Measurements from ENCODE around the gene DTX1.

The DTX1 gene

GRCh38 chr12:113054948-113055486, 1.5 kb upstream of the DTX1 start:
- Histone ChIP-seq H3K27ac (ENCODE audit: extremely low read depth, low read depth, low read length) (no peak overlapping the region), H3K4me3 (ENCODE audit: low read depth, low read length) (no peak overlapping the region), H3K36me3 (ENCODE audit: control insufficient read depth in 2 of 2, insufficient read depth in 1 of 2, low read length in 2 of 2) (no peaks in the 10 kb centered on the region), H3K9me3 (ENCODE audit: control insufficient read depth, insufficient read depth, low read depth, low read length) (no peaks in the 10 kb centered on the region), H3K4me1 (ENCODE audit: control insufficient read depth, insufficient read depth, low read length) (no peaks in the 10 kb centered on the region)
- ChIA-PET POLR2A (no interaction called here), CTCF (interaction anchor here (0.6 kb wide), 1 partner anchor 23 kb away, joined by 3 read pairs; no protein-coding TSS in a partner anchor)
- TF ChIP-seq ZNF514 (tag by site-specific recombination; IDR thresholded peaks at IDR 0.05) = no peak
- no peak for TF ChIP-seq ZNF341 (tag by site-specific recombination; IDR thresholded peaks at IDR 0.05; ENCODE audit: low read depth)
- TF ChIP-seq, protein P1, sequence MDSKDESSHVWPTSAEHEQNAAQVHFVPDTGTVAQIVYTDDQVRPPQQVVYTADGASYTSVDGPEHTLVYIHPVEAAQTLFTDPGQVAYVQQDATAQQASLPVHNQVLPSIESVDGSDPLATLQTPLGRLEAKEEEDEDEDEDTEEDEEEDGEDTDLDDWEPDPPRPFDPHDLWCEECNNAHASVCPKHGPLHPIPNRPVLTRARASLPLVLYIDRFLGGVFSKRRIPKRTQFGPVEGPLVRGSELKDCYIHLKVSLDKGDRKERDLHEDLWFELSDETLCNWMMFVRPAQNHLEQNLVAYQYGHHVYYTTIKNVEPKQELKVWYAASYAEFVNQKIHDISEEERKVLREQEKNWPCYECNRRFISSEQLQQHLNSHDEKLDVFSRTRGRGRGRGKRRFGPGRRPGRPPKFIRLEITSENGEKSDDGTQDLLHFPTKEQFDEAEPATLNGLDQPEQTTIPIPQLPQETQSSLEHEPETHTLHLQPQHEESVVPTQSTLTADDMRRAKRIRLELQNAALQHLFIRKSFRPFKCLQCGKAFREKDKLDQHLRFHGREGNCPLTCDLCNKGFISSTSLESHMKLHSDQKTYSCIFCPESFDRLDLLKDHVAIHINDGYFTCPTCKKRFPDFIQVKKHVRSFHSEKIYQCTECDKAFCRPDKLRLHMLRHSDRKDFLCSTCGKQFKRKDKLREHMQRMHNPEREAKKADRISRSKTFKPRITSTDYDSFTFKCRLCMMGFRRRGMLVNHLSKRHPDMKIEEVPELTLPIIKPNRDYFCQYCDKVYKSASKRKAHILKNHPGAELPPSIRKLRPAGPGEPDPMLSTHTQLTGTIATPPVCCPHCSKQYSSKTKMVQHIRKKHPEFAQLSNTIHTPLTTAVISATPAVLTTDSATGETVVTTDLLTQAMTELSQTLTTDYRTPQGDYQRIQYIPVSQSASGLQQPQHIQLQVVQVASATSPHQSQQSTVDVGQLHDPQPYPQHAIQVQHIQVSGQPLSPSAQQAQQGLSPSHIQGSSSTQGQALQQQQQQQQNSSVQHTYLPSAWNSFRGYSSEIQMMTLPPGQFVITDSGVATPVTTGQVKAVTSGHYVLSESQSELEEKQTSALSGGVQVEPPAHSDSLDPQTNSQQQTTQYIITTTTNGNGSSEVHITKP (tag by site-specific recombination; IDR thresholded peaks at IDR 0.05) = no peak
- no peak for TF ChIP-seq ZNF747 (tag by site-specific recombination; IDR thresholded peaks at IDR 0.05)
- no peak for TF ChIP-seq ZNF645 (tag by site-specific recombination; IDR thresholded peaks at IDR 0.05)
- TF ChIP-seq SP7 (tag by site-specific recombination; IDR thresholded peaks at IDR 0.05) = no peak
- no peak for TF ChIP-seq ZNF248 (tag by site-specific recombination; IDR thresholded peaks at IDR 0.05)
- TF ChIP-seq GLIS1 (tag by site-specific recombination; IDR thresholded peaks at IDR 0.05) = no peak
- no peak for TF ChIP-seq TCF7L2 (IDR thresholded peaks at IDR 0.05; ENCODE audit: borderline replicate concordance, low read depth, low read length)
- TF ChIP-seq ZSCAN23 (tag by site-specific recombination; IDR thresholded peaks at IDR 0.05) = no peak
- no peak for TF ChIP-seq ZNF132 (tag by site-specific recombination; IDR thresholded peaks at IDR 0.05; ENCODE audit: borderline replicate concordance)
- no peak for TF ChIP-seq ZNF600 (tag by site-specific recombination; IDR thresholded peaks at IDR 0.05)
- no peak for TF ChIP-seq BCL6B (tag by site-specific recombination; IDR thresholded peaks at IDR 0.05)
- no peak for TF ChIP-seq ZBTB48 (tag by site-specific recombination; IDR thresholded peaks at IDR 0.05)
- TF ChIP-seq RBAK (tag by site-specific recombination; IDR thresholded peaks at IDR 0.05) = no peak
- TF ChIP-seq TSHZ1 (tag by site-specific recombination; IDR thresholded peaks at IDR 0.05; ENCODE audit: borderline replicate concordance) = no peak
- TF ChIP-seq ZNF37A (tag by site-specific recombination; IDR thresholded peaks at IDR 0.05) = no peak

All from HEK293 (cell line).